Spinal cord (tissue), 10 donors: Measurements from ENCODE around the gene TTLL7. TPM values are rescaled to one million over a fixed set of nuclear protein-coding genes. Genes with fewer than 3 reads are reported as not detected.

Source experiments
- DNase-seq, 6 donors: peaks; one replicate each; pipeline versions ENCODE4 v3.0.0 to v3.0.0-alpha.2; 2013 to 2015; ENCODE audit warnings: low spot score in 6 of 6, low read depth in 4 of 6
- H3K27ac ChIP-seq: one replicate; pipeline ENCODE4 v1.5.1; 2013; ENCODE audit warnings: low read depth, low read length, control low read depth
- H3K27me3 ChIP-seq: one replicate; pipeline ENCODE4 v1.6.1; 2013; ENCODE audit warnings: low read length; ENCODE audit not compliant: control insufficient read depth, insufficient read depth
- H3K36me3 ChIP-seq: one replicate; pipeline ENCODE4 v1.6.1; 2013; ENCODE audit warnings: low read length; ENCODE audit not compliant: control insufficient read depth, insufficient read depth
- H3K4me1 ChIP-seq: one replicate; pipeline ENCODE4 v1.6.1; 2013; ENCODE audit warnings: low read length; ENCODE audit not compliant: control insufficient read depth, insufficient read depth
- H3K4me3 ChIP-seq: one replicate; pipeline ENCODE4 v1.5.1; 2013; ENCODE audit warnings: low read depth, low read length, control low read depth
- H3K9me3 ChIP-seq: one replicate; pipeline ENCODE4 v1.6.1; 2013; ENCODE audit warnings: low read length; ENCODE audit not compliant: control insufficient read depth, insufficient read depth
- WGBS: methylation state at CpG from one replicate; pipeline ENCODE4 v1.1.5; 2013; ENCODE audit warnings: missing lambda C conversion rate; ENCODE audit not compliant: insufficient coverage; 5-methylcytosine and 5-hydroxymethylcytosine counted together
- long read RNA-seq, 4 donors: transcript quantifications; one replicate each; lab custom pipeline, GENCODE V29; 2026
- polyA plus RNA-seq, 2 donors: library from polyadenylated mRNA; unstranded; fragments of 120-200 nt; gene quantifications; one replicate each; pipeline ENCODE4 v1.2.1, GENCODE V29; 2013; ENCODE audit not compliant: insufficient read length in 2 of 2
- total RNA-seq, 2 donors: library from RNA; depleted of rRNA in 1 of 2; stranded (reverse); fragments of 120-200 nt in 1 of 2; fragments of >200 nt in 1 of 2; gene quantifications; one replicate each; pipeline versions ENCODE4 v1.2.3 to v1.2.4, GENCODE V29; 2013 to 2014
- donor health status: healthy.

TTLL7 gene, protein sequence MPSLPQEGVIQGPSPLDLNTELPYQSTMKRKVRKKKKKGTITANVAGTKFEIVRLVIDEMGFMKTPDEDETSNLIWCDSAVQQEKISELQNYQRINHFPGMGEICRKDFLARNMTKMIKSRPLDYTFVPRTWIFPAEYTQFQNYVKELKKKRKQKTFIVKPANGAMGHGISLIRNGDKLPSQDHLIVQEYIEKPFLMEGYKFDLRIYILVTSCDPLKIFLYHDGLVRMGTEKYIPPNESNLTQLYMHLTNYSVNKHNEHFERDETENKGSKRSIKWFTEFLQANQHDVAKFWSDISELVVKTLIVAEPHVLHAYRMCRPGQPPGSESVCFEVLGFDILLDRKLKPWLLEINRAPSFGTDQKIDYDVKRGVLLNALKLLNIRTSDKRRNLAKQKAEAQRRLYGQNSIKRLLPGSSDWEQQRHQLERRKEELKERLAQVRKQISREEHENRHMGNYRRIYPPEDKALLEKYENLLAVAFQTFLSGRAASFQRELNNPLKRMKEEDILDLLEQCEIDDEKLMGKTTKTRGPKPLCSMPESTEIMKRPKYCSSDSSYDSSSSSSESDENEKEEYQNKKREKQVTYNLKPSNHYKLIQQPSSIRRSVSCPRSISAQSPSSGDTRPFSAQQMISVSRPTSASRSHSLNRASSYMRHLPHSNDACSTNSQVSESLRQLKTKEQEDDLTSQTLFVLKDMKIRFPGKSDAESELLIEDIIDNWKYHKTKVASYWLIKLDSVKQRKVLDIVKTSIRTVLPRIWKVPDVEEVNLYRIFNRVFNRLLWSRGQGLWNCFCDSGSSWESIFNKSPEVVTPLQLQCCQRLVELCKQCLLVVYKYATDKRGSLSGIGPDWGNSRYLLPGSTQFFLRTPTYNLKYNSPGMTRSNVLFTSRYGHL
- total RNA-seq (10 to 100 TPM; 40.1 to 94.0 TPM), polyA plus RNA-seq (10 to 100 TPM; 29.0 to 36.1 TPM)
- long read RNA-seq, donor 1, partial matches to known transcripts: 6 of 7 reads
- long read RNA-seq, donor 1, other reads (novel, unspliced or antisense): 0 of 7 reads
- long read RNA-seq, donor 2: 0 reads
- long read RNA-seq, donor 3, full-length matches to known transcripts: 2 of 2 reads
- long read RNA-seq, donor 3, partial matches to known transcripts: 0 of 2 reads
- long read RNA-seq, donor 3, other reads (novel, unspliced or antisense): 0 of 2 reads
- long read RNA-seq, donor 4: 0 reads

DNA sequence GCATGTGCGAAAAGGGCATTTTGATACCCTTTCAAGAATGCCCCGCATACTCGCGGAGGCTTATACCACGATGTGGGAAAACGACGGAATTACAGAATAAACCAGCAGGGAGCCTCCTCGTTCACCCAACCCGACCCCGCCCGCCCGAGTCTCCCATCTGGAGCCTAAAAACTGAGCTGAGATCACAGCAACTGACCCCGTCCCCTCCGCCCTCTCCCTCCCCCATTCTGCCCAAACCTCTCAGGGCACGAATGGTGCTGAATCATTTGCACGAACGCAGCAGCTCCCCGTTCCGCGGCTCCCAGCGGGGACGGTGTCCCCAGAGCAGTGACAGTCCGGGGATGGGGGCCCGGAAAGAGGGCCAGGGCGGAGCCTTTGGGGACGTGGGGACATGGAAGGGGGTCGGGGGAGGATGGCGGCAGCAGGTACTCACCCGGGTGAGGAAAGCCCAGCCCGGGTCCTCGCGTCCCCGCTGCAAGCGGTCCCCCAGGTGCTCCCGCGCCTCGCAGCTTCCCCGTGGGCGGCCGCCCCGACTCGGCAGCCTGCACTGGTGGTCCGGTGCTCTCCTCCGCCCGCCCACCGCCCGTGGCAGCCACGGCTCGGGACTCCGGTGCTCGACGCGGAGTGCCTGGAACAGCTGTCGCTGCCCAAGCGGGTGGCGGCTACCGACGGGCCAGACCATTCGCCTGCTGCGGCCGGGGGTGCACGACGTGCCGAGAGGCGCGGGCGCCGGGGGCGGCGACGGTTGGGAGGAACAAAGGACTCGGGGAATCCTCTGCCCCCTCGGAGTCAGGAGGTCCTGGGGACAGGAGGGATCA, at the start of gene TTLL7:
TTLL7 (minus strand) TSS at position 635 of the 818 bp plus-strand sequence. CDS start 46,921 bp downstream, outside the sequence.
- Histone ChIP-seq H3K9me3 (no peaks in the 10 kb centered on the region), H3K27ac (peak within 1 kb of the TSS; percentile 78), H3K36me3 (no peaks in the 10 kb centered on the region), H3K27me3 (no peaks in the 10 kb centered on the region), H3K4me1 (no peaks in the 10 kb centered on the region), H3K4me3 (peak within 1 kb of the TSS; percentile 81)
- WGBS: under 1% methylated on average over 68 of the region's 73 CpGs
- peak in 5 of 6 donors; percentile 58 to 95 (median 80) for DNase-seq

DNA sequence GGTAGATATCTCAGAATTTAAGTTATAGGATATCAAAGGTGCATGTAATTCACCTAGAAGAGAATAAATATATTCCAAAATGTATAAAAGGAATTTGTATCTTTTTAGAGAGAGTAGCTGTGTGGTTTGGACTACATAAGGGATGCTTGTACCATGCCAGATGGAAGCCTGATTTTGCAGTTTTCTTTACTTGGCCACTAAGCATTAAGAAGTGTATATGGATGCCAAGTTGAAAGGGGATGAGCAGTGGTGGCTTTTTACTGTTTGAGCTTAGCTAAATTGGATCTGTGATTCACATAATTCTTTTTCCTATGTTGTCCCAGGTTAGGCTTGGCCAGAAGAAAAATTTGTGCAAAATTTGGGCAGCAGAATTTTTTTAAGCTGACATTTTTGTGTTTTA, 43.5 kb upstream of the TTLL7 start:
- no peaks in the 10 kb centered on the region for H3K4me1 ChIP-seq
- H3K4me3 ChIP-seq: no peak overlapping the region
- H3K27ac ChIP-seq: no peak overlapping the region
- H3K9me3 ChIP-seq: no peaks in the 10 kb centered on the region
- H3K36me3 ChIP-seq: no peaks in the 10 kb centered on the region
- DNase-seq: peak in 1 of 6 donors; percentile 47
- no peaks in the 10 kb centered on the region for H3K27me3 ChIP-seq

DNA sequence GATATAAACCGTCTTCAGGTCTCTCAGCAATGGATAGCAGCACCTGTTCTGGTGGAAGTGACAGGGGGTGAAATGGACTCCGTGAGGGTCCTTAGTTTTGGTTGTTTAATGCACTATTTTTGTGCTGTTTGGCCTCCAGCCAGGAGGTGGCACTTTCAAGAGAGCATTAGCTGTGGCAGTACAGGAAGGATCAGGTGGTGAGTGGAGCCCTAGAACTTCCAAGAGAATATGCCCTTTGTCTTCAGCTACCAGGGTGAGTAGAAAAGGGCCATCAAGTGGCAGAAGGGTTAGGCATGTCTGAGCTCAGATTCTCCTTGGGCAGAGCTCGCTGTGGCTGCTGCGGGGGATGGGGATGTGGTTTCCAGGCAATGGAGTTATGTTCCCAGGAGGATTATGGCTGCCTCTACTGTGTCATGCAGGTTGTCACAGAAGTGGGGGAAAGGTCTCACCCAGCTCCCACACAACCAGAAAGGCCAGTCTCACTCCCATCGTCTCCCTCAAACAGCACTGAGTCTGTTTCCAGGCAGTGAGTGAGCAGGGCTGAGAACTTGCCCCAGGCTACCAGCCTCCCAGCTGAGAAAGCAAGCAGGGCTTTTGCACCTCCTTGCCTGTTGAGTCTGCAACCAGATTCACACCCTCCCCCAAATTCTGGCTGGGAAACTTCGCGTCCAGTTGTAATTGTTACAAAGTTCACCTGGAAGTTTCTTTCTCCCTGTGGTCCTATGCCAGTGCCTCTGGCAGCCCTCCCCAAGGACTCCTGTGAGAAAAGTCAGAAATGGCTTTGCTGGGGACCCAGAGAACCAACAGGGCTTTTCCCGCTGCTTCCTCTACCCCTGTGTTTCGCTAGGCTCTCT, 39.1 kb upstream of the TTLL7 start:
- Histone ChIP-seq H3K4me3 (no peak overlapping the region), H3K4me1 (no peaks in the 10 kb centered on the region), H3K27me3 (no peaks in the 10 kb centered on the region), H3K27ac (no peak overlapping the region), H3K36me3 (no peaks in the 10 kb centered on the region), H3K9me3 (peaks cover 2% of the 10 kb centered on the region)
- no peak for DNase-seq
- WGBS: 80% methylated on average over 7 of the region's 9 CpGs

DNA sequence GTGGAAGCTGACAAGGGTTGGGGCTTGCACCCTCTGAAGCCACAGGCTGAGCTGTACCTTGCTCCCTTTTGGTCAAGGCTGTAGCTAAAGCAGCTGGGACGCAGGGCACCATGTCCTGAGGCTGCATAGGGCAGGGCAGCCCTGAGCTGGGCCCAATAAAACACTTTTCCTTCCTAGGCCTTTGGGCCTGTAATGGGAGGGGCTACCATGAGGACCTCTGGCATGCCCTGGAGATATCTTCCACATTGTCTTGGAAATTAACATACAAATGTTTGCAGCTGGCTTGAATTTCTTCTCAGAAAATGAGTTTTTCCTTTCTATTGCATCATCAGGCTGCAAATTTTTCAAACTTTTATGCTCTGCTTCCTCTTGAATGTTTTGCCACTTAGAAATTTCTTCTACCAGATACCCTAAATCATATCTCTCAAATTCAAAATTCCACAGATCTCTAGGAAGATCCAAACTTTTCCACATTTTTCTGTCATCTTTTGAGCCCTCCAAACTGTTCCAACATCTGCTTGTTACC, 32.9 kb upstream of the TTLL7 start:
- Histone ChIP-seq H3K9me3 (peaks cover 2% of the 10 kb centered on the region), H3K27me3 (no peaks in the 10 kb centered on the region), H3K4me1 (no peaks in the 10 kb centered on the region), H3K27ac (no peak overlapping the region), H3K36me3 (no peaks in the 10 kb centered on the region), H3K4me3 (no peak overlapping the region)
- no peak for DNase-seq
- 80% methylated on average over 1 of the region's 1 CpG for WGBS

DNA sequence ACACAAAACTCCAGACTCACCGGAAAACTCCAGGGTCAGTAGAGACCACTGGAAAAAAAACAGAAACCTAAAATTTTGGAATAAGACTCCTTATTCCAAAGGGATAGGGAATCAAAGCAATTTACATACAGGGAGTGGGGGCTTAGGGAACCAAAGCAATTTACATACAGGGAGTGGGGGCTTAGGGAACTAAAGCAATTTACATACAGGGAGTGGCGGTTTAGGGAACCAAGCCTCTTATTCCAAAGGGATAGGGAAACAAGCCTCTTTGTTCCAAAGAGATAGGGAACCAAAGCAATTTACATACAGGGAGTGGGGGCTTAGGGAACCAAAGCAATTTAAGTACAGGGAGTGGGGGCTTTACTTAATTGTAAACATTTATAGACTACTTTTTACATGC, 28.4 kb upstream of the TTLL7 start:
- Histone ChIP-seq H3K4me3 (no peak overlapping the region), H3K27ac (no peak overlapping the region), H3K36me3 (no peaks in the 10 kb centered on the region), H3K9me3 (no peaks in the 10 kb centered on the region), H3K27me3 (no peaks in the 10 kb centered on the region), H3K4me1 (no peaks in the 10 kb centered on the region)
- DNase-seq: no peak
- WGBS: no CpG with 5 or more reads among the region's 2 CpGs

DNA sequence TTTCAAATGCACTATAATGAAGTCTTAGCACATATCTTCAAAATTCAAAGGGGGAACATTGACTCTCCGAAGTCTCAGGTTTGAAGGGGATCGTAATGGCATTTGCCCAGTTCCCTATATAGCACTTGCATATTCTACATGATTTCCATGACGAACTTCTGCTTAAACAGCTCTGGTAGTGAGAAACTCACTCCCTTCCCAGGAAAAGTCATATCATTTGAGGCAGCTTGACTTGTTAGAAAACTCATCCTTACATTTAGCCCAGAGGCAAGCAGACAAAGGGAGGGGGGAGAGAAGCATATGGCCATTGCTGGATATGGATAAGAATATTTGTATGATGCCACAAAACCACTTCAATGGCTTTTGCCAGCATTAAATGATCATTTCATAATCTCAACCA, 27.0 kb upstream of the TTLL7 start:
- Histone ChIP-seq H3K27ac (no peak overlapping the region), H3K36me3 (no peaks in the 10 kb centered on the region), H3K27me3 (no peaks in the 10 kb centered on the region), H3K4me3 (no peak overlapping the region), H3K9me3 (no peaks in the 10 kb centered on the region), H3K4me1 (no peaks in the 10 kb centered on the region)
- DNase-seq: peak in 1 of 6 donors; percentile 68
- WGBS: no CpG with 5 or more reads among the region's 3 CpGs

DNA sequence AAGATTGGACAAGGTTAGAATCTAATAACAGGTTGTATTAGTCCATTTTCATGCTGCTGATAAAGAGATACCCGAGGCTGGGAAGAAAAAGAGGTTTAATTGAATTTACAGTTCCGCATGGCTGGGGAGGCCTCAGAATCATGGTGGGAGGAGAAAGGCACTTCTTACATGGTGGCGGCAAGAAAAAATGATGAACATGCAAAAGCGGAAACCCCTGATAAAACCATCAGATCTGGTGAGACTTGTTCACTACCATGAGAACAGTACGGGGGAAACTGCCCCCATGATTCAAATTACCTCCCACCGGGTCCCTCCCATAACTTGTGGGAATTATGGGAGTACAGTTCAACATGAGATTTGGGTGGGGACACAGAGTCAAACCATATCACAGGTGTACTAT, 22.9 kb upstream of the TTLL7 start:
- H3K9me3 ChIP-seq: no peaks in the 10 kb centered on the region
- DNase-seq: no peak
- WGBS: 100% methylated on average over 2 of the region's 6 CpGs
- no peaks in the 10 kb centered on the region for H3K36me3 ChIP-seq
- H3K27ac ChIP-seq: no peak overlapping the region
- no peaks in the 10 kb centered on the region for H3K4me1 ChIP-seq
- no peaks in the 10 kb centered on the region for H3K27me3 ChIP-seq
- no peak overlapping the region for H3K4me3 ChIP-seq

DNA sequence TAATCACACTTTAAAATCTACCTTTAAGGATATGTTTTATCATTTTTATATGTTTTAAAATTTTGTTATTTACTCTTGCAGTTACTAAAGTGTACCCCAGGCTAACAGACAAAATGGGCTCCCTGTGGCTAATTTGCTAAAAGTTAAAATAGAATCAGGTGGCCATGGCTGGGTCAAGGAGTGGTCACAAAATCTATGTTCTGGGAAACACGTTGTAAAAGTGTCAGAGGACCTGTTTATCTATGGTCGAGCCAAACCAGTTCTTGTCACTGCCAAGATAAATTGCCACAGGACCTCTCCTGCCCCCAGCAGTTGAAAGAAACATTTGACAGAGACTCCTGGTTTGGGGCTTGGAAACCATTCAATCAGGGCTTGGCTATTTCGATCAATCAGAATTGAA, 21.2 kb upstream of the TTLL7 start:
- Histone ChIP-seq H3K4me1 (no peaks in the 10 kb centered on the region), H3K36me3 (no peaks in the 10 kb centered on the region), H3K4me3 (no peak overlapping the region), H3K9me3 (no peaks in the 10 kb centered on the region), H3K27me3 (no peaks in the 10 kb centered on the region), H3K27ac (no peak overlapping the region)
- 11% methylated on average over 3 of the region's 3 CpGs for WGBS
- DNase-seq: no peak
